ENCODE data around the gene PDE3A.

Gene PDE3A

GRCh38 chr12:20450591-20451180 lies 82.3 kb downstream of the PDE3A start:
- TF ChIP-seq, protein P1, sequence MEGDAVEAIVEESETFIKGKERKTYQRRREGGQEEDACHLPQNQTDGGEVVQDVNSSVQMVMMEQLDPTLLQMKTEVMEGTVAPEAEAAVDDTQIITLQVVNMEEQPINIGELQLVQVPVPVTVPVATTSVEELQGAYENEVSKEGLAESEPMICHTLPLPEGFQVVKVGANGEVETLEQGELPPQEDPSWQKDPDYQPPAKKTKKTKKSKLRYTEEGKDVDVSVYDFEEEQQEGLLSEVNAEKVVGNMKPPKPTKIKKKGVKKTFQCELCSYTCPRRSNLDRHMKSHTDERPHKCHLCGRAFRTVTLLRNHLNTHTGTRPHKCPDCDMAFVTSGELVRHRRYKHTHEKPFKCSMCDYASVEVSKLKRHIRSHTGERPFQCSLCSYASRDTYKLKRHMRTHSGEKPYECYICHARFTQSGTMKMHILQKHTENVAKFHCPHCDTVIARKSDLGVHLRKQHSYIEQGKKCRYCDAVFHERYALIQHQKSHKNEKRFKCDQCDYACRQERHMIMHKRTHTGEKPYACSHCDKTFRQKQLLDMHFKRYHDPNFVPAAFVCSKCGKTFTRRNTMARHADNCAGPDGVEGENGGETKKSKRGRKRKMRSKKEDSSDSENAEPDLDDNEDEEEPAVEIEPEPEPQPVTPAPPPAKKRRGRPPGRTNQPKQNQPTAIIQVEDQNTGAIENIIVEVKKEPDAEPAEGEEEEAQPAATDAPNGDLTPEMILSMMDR (IDR thresholded peaks at IDR 0.05; ENCODE audit: low read depth, low read length, missing control alignments) = no peak
- DNase-seq (ENCODE audit: extremely low read depth, low read depth) = no peak
- H3K4me3 ChIP-seq (replicated peaks; ENCODE audit: low read depth, low read length) = no peak overlapping the region

- TF ChIP-seq, protein P1 (IDR thresholded peaks at IDR 0.05; ENCODE audit: low read depth, low read length, missing control alignments) = no peak
- DNase-seq (ENCODE audit: extremely low read depth, low read depth) = no peak
- H3K4me3 ChIP-seq (replicated peaks; ENCODE audit: low read depth, low read length) = no peak overlapping the region
Observed at GRCh38 chr12:20451761-20452160, 83.4 kb downstream of the PDE3A start.

GRCh38 chr12:20452496-20453010 lies 84.2 kb downstream of the PDE3A start:
- TF ChIP-seq, protein P1 (IDR thresholded peaks at IDR 0.05; ENCODE audit: low read depth, low read length, missing control alignments) = no peak
- H3K4me3 ChIP-seq (replicated peaks; ENCODE audit: low read depth, low read length) = no peak overlapping the region
- DNase-seq (ENCODE audit: extremely low read depth, low read depth) = no peak

DNA sequence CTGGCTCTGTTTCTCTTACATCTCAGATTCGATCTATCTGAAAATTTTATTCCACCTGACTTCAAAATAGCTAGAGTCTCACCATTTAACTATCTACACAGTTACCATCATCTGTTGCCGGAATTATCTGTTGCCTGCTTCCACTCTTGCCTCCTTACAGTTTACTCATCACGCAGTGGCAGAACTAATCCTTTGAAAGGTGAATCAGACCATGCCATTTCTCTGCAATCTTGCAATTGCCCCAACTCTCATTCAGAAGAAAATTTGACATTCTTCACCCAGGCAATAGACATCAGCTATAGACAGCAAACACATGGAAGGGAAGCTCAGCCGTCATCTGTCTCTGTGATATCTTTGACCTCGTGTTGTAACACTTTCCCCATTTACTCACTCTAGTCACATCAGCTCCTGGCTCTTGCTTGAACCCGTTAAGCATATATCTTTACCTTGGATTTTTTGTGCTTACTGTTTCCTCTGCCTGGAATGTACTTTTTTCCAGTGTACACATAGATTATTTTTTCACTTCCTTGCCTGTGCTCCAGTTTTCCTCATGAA lies 85.5 kb downstream of the PDE3A start:
- TF ChIP-seq, protein P1 (IDR thresholded peaks at IDR 0.05; ENCODE audit: low read depth, low read length, missing control alignments) = no peak
- no peak overlapping the region for H3K4me3 ChIP-seq (replicated peaks; ENCODE audit: low read depth, low read length)
- no peak for DNase-seq (ENCODE audit: extremely low read depth, low read depth)

GRCh38 chr12:20455001-20455706 lies 86.8 kb downstream of the PDE3A start:
- TF ChIP-seq, protein P1 (IDR thresholded peaks at IDR 0.05; ENCODE audit: low read depth, low read length, missing control alignments) = no peak
- no peak for DNase-seq (ENCODE audit: extremely low read depth, low read depth)
- no peak overlapping the region for H3K4me3 ChIP-seq (replicated peaks; ENCODE audit: low read depth, low read length)

GRCh38 chr12:20457582-20457981 lies 89.2 kb downstream of the PDE3A start:
- TF ChIP-seq, protein P1 (IDR thresholded peaks at IDR 0.05; ENCODE audit: low read depth, low read length, missing control alignments) = no peak
- H3K4me3 ChIP-seq (replicated peaks; ENCODE audit: low read depth, low read length) = no peak overlapping the region

More at GRCh38 chr12:20457582-20457981, 89.2 kb downstream of the PDE3A start:
- DNase-seq (ENCODE audit: extremely low read depth, low read depth) = no peak
